Endothelial cell of umbilical vein (primary cell): ENCODE results near the gene SLC4A2.

Source experiments
- CTCF ChIP-seq, 2 donors: IDR thresholded peaks; 1 replicate in 1 of 2; 2 replicates in 1 of 2; pipeline ENCODE4 v1.5.1; 2011; ENCODE audit warnings: low read length in 2 of 2, mild to moderate bottlenecking in 2 of 2, moderate library complexity in 2 of 2, control low read depth in 1 of 2, inconsistent platforms in 1 of 2, low read depth in 1 of 2; ENCODE audit not compliant: insufficient read depth in 1 of 2; ENCODE audit errors: extremely low read depth in 1 of 2
- EZH2 ChIP-seq: IDR thresholded peaks from 2 replicates; pipeline ENCODE4 v1.6.1; 2012; ENCODE audit warnings: borderline replicate concordance, low read depth, mild to moderate bottlenecking, moderate library complexity, low read length, inconsistent platforms; ENCODE audit not compliant: severe bottlenecking
- FOS ChIP-seq: IDR thresholded peaks from 2 replicates; pipeline ENCODE4 v1.6.1; 2011; ENCODE audit warnings: mild to moderate bottlenecking, low read length, moderate library complexity, borderline replicate concordance; ENCODE audit not compliant: insufficient read depth
- JUN ChIP-seq: IDR thresholded peaks from 2 replicates; pipeline ENCODE4 v1.6.1; 2011; ENCODE audit warnings: borderline replicate concordance, low read depth; ENCODE audit not compliant: insufficient read length, insufficient read depth
- MAX ChIP-seq: IDR thresholded peaks from 2 replicates; pipeline ENCODE4 v1.6.1; 2011; ENCODE audit not compliant: insufficient read depth, insufficient read length
- MYC ChIP-seq: IDR thresholded peaks from one replicate; pipeline ENCODE4 v1.6.1; 2011; ENCODE audit warnings: mild to moderate bottlenecking, low read depth, low read length
- POLR2A ChIP-seq: IDR thresholded peaks from 2 replicates; pipeline ENCODE4 v1.6.1; 2012; ENCODE audit warnings: low read depth, mild to moderate bottlenecking, control low read depth, low read length
- POLR2AphosphoS5 ChIP-seq: IDR thresholded peaks from 2 replicates; pipeline ENCODE4 v1.6.1; 2012; ENCODE audit warnings: low read depth, mild to moderate bottlenecking, control low read depth, low read length, moderate library complexity; ENCODE audit not compliant: insufficient read depth

- TF ChIP-seq POLR2AphosphoS5 (peak; percentile 15), EZH2 (no peak), CTCF (IDR thresholded peaks at IDR 0.05; ENCODE audit: extremely low read depth in 1 of 2, insufficient read depth in 1 of 2, low read depth in 1 of 2, low read length in 2 of 2) (peak; percentile 98 to 99), POLR2A (no peak), MAX (peak; percentile 1), JUN (no peak), MYC (no peak), FOS (no peak)
Observed at GRCh38 chr7:151017953-151018420, 41.4 kb upstream of the SLC4A2 start.
